HepG2 (cell line): ENCODE measurements around the gene PCSK2. TPM values are rescaled to one million over a fixed set of nuclear protein-coding genes. Genes with fewer than 3 reads are reported as not detected.

ENCODE experiments used
- CHD2 ChIP-seq: IDR thresholded peaks from 2 replicates; pipeline ENCODE4 v1.6.1; 2011; ENCODE audit warnings: low read depth, low read length, improper control_type of control experiment
- DMAP1 ChIP-seq: IDR thresholded peaks from 2 replicates; pipeline ENCODE4 v1.6.1; 2016
- IKZF1 ChIP-seq: fragments of 450-650 bp; IDR thresholded peaks from 2 replicates; pipeline ENCODE4 v1.7.1; 2016
- JUN ChIP-seq: sonication (generic); formaldehyde crosslinking; IDR thresholded peaks from 2 replicates; pipeline ENCODE4 v1.4.0; 2020; ENCODE audit warnings: mild to moderate bottlenecking, missing genetic modification reagents
- RARA ChIP-seq: IDR thresholded peaks from 2 replicates; pipeline ENCODE4 v1.6.1; 2016; ENCODE audit warnings: missing genetic modification reagents, missing compliant biosample characterization
- RBM22 ChIP-seq: fragments of 200-400 bp; formaldehyde crosslinking; optimal IDR thresholded peaks from 2 replicates; pipeline ENCODE3; 2017; ENCODE audit warnings: mild to moderate bottlenecking, low read length, moderate library complexity
- SMAD9 ChIP-seq: sonication (generic); formaldehyde crosslinking; IDR thresholded peaks from 2 replicates; pipeline ENCODE4 v1.5.1; 2020; ENCODE audit warnings: mild to moderate bottlenecking, missing genetic modification reagents
- SNAI1 ChIP-seq: sonication (generic); formaldehyde crosslinking; IDR thresholded peaks from 2 replicates; pipeline ENCODE4 v1.5.0; 2020; ENCODE audit warnings: mild to moderate bottlenecking, missing genetic modification reagents, borderline replicate concordance
- XRCC5 ChIP-seq: fragments of 200-400 bp; formaldehyde crosslinking; optimal IDR thresholded peaks from 2 replicates; pipeline ENCODE3; 2017; ENCODE audit warnings: mild to moderate bottlenecking, low read length
- ZBTB7A ChIP-seq: sonication (generic); formaldehyde crosslinking; IDR thresholded peaks from 2 replicates; pipeline ENCODE4 v1.8.0; 2022; ENCODE audit warnings: mild to moderate bottlenecking, missing genetic modification reagents
- ZFP90 ChIP-seq: sonication (generic); formaldehyde crosslinking; IDR thresholded peaks from 2 replicates; pipeline ENCODE4 v1.8.0; 2022; ENCODE audit warnings: missing genetic modification reagents, mild to moderate bottlenecking, inconsistent platforms, borderline replicate concordance
- ZNF20 ChIP-seq: sonication (generic); formaldehyde crosslinking; IDR thresholded peaks from 2 replicates; pipeline ENCODE4 v1.4.0; 2020; ENCODE audit warnings: mild to moderate bottlenecking, moderate library complexity, missing genetic modification reagents
- ZNF709 ChIP-seq: sonication (generic); formaldehyde crosslinking; IDR thresholded peaks from 2 replicates; pipeline ENCODE4 v1.5.0; 2020; ENCODE audit warnings: mild to moderate bottlenecking, missing genetic modification reagents
- ZNF878 ChIP-seq: sonication (generic); formaldehyde crosslinking; IDR thresholded peaks from 2 replicates; pipeline ENCODE4 v1.8.1; 2023; ENCODE audit warnings: mild to moderate bottlenecking, missing genetic modification reagents, moderate library complexity
- ZSCAN20 ChIP-seq: sonication (generic); formaldehyde crosslinking; IDR thresholded peaks from 2 replicates; pipeline ENCODE4 v1.4.0; 2020; ENCODE audit warnings: missing genetic modification reagents, mild to moderate bottlenecking, borderline replicate concordance
- polyA plus RNA-seq, 8 experiments: library from polyadenylated mRNA; depleted of rRNA in 3 of 8; stranded (reverse) in 7 of 8; unstranded in 1 of 8; fragments of >200 nt; fragmentation: Illumina TruSeq in 4 of 8; extraction: Trizol in 4 of 8; gene quantifications; 2 replicates each; pipeline versions ENCODE4 v1.2.1 to v1.2.3, GENCODE V29; 2011 to 2016; ENCODE audit warnings: low read depth in 4 of 8, missing spikeins in 1 of 8, mixed read lengths in 1 of 8; ENCODE audit not compliant: insufficient read depth in 1 of 8
- total RNA-seq, 5 experiments: library from RNA; depleted of rRNA; stranded (reverse); fragments of >200 nt; fragmentation: Illumina TruSeq; extraction: Trizol; gene quantifications; 2 replicates each; pipeline ENCODE4 v1.2.3, GENCODE V29; 2016; ENCODE audit warnings: low read depth in 1 of 5
- TF ChIP-seq, protein P1 (sequence below): sonication (generic); formaldehyde crosslinking; IDR thresholded peaks from 2 replicates; pipeline ENCODE4 v1.5.0; 2020; ENCODE audit warnings: mild to moderate bottlenecking, missing genetic modification reagents
- TF ChIP-seq, protein P2 (sequence below): sonication (generic); formaldehyde crosslinking; IDR thresholded peaks from 2 replicates; pipeline ENCODE4 v1.4.0; 2020; ENCODE audit warnings: low read depth, mild to moderate bottlenecking, missing genetic modification reagents
- TF ChIP-seq, protein P3 (sequence below): sonication (generic); formaldehyde crosslinking; IDR thresholded peaks from 2 replicates; pipeline ENCODE4 v1.4.0; 2020; ENCODE audit warnings: missing genetic modification reagents, borderline replicate concordance
- TF ChIP-seq, protein P4 (sequence below): sonication (generic); formaldehyde crosslinking; IDR thresholded peaks from 2 replicates; pipeline ENCODE4 v1.8.0; 2022; ENCODE audit warnings: missing genetic modification reagents, mild to moderate bottlenecking, inconsistent platforms, borderline replicate concordance

The PCSK2 gene
- total and polyA plus RNA-seq, 2 of the 13 experiments (the other 11 are each of a cell fraction or from before 2014, with no cell fraction given), result not detected

DNA sequence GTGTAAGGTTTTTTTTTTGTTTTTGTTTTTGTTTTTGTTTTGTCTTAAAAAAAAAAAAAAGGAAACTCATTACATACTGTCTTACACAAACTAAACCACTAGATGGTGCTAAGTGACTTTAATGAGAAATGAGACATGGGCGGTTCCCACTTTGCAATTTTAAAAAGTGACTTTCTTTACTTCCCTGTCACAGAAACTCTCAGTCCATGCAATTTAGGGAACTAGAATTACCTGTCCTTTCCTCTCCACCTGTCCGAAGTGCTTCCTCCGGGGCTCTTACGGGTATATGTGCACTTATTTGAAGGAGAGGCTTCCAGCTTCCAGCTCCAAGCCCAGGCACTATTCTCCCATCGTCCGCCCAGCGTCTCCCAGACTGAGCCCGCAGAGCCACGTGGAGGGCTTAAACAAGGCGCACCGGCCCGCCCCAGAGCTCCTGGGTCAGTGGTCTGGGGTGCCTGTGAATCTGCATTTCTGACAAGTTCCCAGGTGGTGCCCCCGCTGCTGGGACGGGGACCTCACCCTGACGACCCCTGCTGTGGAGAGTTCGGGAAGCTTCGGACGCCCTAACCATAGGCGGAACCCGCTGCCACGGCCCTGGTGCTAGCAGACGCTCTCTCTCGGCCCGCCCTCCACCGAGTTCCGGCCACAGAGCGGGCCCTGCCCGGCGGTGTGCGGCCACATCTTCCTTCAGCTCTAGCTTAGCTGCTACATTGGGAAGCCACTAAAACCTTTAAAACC is 278.2 kb downstream of the PCSK2 start (continued):
- TF ChIP-seq ZNF878 (CRISPR knock-in tag), result peak; percentile 60; the same call in 1 of the 2 replicates
- no peak for TF ChIP-seq SNAI1
- no peak for TF ChIP-seq RARA (CRISPR knock-in tag)
- TF ChIP-seq JUN, result no peak
- TF ChIP-seq CHD2, result no peak
- no peak for TF ChIP-seq IKZF1
- TF ChIP-seq, protein P1, sequence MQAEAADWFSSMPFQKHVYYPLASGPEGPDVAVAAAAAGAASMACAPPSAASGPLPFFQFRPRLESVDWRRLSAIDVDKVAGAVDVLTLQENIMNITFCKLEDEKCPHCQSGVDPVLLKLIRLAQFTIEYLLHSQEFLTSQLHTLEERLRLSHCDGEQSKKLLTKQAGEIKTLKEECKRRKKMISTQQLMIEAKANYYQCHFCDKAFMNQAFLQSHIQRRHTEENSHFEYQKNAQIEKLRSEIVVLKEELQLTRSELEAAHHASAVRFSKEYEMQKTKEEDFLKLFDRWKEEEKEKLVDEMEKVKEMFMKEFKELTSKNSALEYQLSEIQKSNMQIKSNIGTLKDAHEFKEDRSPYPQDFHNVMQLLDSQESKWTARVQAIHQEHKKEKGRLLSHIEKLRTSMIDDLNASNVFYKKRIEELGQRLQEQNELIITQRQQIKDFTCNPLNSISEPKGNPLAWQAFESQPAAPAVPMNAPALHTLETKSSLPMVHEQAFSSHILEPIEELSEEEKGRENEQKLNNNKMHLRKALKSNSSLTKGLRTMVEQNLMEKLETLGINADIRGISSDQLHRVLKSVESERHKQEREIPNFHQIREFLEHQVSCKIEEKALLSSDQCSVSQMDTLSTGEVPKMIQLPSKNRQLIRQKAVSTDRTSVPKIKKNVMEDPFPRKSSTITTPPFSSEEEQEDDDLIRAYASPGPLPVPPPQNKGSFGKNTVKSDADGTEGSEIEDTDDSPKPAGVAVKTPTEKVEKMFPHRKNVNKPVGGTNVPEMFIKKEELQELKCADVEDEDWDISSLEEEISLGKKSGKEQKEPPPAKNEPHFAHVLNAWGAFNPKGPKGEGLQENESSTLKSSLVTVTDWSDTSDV, result no peak
- TF ChIP-seq, protein P2, sequence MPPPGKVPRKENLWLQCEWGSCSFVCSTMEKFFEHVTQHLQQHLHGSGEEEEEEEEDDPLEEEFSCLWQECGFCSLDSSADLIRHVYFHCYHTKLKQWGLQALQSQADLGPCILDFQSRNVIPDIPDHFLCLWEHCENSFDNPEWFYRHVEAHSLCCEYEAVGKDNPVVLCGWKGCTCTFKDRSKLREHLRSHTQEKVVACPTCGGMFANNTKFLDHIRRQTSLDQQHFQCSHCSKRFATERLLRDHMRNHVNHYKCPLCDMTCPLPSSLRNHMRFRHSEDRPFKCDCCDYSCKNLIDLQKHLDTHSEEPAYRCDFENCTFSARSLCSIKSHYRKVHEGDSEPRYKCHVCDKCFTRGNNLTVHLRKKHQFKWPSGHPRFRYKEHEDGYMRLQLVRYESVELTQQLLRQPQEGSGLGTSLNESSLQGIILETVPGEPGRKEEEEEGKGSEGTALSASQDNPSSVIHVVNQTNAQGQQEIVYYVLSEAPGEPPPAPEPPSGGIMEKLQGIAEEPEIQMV (CRISPR knock-in tag), result peak; percentile 64; the same call in 1 of the 2 replicates
- TF ChIP-seq ZSCAN20 (CRISPR knock-in tag), result peak; percentile 72; the same call in 1 of the 2 replicates
- TF ChIP-seq SMAD9, result 0 out of 2 replicates have a peak, but pooled peaks have one; percentile 37
- no peak for TF ChIP-seq RBM22
- TF ChIP-seq, protein P3, sequence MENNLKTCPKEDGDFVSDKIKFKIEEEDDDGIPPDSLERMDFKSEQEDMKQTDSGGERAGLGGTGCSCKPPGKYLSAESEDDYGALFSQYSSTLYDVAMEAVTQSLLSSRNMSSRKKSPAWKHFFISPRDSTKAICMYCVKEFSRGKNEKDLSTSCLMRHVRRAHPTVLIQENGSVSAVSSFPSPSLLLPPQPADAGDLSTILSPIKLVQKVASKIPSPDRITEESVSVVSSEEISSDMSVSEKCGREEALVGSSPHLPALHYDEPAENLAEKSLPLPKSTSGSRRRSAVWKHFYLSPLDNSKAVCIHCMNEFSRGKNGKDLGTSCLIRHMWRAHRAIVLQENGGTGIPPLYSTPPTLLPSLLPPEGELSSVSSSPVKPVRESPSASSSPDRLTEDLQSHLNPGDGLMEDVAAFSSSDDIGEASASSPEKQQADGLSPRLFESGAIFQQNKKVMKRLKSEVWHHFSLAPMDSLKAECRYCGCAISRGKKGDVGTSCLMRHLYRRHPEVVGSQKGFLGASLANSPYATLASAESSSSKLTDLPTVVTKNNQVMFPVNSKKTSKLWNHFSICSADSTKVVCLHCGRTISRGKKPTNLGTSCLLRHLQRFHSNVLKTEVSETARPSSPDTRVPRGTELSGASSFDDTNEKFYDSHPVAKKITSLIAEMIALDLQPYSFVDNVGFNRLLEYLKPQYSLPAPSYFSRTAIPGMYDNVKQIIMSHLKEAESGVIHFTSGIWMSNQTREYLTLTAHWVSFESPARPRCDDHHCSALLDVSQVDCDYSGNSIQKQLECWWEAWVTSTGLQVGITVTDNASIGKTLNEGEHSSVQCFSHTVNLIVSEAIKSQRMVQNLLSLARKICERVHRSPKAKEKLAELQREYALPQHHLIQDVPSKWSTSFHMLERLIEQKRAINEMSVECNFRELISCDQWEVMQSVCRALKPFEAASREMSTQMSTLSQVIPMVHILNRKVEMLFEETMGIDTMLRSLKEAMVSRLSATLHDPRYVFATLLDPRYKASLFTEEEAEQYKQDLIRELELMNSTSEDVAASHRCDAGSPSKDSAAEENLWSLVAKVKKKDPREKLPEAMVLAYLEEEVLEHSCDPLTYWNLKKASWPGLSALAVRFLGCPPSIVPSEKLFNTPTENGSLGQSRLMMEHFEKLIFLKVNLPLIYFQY (CRISPR knock-in tag), result peak; percentile 78
- 0 out of 2 replicates have a peak, but pooled peaks have one; percentile 44 for TF ChIP-seq ZFP90 (CRISPR knock-in tag)
- TF ChIP-seq ZNF709 (CRISPR knock-in tag), result no peak
- TF ChIP-seq, protein P4, sequence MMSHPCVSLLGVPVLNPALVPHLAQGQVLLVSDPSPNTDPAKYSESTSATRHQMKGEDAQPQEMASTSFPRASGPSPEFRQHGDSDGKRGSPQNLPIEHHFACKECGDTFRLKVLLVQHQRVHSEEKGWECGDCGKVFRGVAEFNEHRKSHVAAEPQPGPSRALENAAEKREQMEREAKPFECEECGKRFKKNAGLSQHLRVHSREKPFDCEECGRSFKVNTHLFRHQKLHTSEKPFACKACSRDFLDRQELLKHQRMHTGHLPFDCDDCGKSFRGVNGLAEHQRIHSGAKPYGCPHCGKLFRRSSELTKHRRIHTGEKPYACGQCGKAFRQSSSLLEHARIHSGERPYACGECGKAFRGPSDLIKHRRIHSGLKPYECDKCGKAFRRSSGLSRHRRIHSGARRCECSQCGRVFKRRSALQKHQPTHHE (CRISPR knock-in tag), result no peak
- TF ChIP-seq XRCC5, result no peak
- TF ChIP-seq ZBTB7A (CRISPR knock-in tag), result 0 out of 2 replicates have a peak, but pooled peaks have one; percentile 58
- TF ChIP-seq DMAP1 (CRISPR knock-in tag), result peak; percentile 72; the same call in 1 of the 2 replicates
- TF ChIP-seq ZNF20 (CRISPR knock-in tag), result no peak
